K562 (cell line): ENCODE results near the gene RSAD1.

Source experiments
- CBX5 ChIP-seq: IDR thresholded peaks from 2 replicates; pipeline ENCODE4 v1.6.1; 2014; ENCODE audit warnings: low read depth, borderline replicate concordance
- HDAC2 ChIP-seq: fragments of 450-650 bp; IDR thresholded peaks from 2 replicates; pipeline ENCODE4 v1.6.1; 2016; ENCODE audit warnings: mild to moderate bottlenecking
- JUNB ChIP-seq: fragments of 450-650 bp; formaldehyde crosslinking; conservative IDR thresholded peaks from 2 replicates; pipeline ENCODE4 v1.4.0; 2020; ENCODE audit warnings: mild to moderate bottlenecking
- KAT8 ChIP-seq: fragments of 450-650 bp; IDR thresholded peaks from 2 replicates; pipeline ENCODE4 v1.6.1; 2016; ENCODE audit warnings: low read depth, mild to moderate bottlenecking
- NFATC3 ChIP-seq: fragments of 450-650 bp; IDR thresholded peaks from 2 replicates; pipeline ENCODE4 v1.6.1; 2017; ENCODE audit warnings: mild to moderate bottlenecking
- RFX5 ChIP-seq: IDR thresholded peaks from 2 replicates; pipeline ENCODE4 v1.6.1; 2011; ENCODE audit warnings: low read depth, mild to moderate bottlenecking, improper control_type of control experiment, low read length
- THRB ChIP-seq: fragments of 450-650 bp; formaldehyde crosslinking; conservative IDR thresholded peaks from 2 replicates; pipeline ENCODE4 v1.4.0; 2022; ENCODE audit warnings: mild to moderate bottlenecking, missing genetic modification characterization
- ZFX ChIP-seq: sonication (generic); formaldehyde crosslinking; IDR thresholded peaks from 2 replicates; pipeline ENCODE4 v1.8.0; 2022; ENCODE audit warnings: mild to moderate bottlenecking, missing genetic modification reagents, moderate library complexity
- TF ChIP-seq, protein P1 (sequence below), 3 experiments: IDR thresholded peaks in 2 of 3; conservative IDR thresholded peaks in 1 of 3; 2 replicates each; pipeline ENCODE4 v1.5.1; 2011 to 2012; ENCODE audit warnings: low read length in 3 of 3, mild to moderate bottlenecking in 3 of 3, control low read depth in 2 of 3, improper control_type of control experiment in 1 of 3, inconsistent platforms in 1 of 3, low read depth in 1 of 3, mixed read lengths in 1 of 3, moderate library complexity in 1 of 3; ENCODE audit not compliant: insufficient read depth in 2 of 3

DNA sequence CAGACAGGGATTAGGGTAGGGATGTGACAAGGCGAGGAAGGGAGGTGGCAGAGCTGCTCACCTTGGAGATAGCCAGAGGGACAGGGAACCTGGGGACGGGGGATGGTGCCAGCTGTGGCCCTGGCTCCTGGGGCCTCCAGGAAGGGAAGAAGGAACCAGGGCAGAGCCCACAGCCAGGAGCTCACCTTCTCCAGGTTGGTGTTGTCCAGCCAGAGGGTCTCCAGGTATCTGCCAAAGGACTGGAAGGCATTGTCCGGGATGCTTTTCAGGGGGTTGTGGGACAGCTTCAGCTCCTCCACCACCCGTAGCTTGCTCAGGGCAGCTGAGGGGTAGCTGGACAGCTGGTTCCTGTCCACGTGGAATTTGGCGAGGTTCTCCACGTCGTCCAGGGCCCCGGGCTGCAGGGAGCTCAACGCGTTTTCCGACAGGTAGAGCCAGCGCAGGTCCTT, 10.8 kb upstream of the RSAD1 start:
- no peak for TF ChIP-seq RFX5
- TF ChIP-seq NFATC3 = no peak
- TF ChIP-seq, protein P1, sequence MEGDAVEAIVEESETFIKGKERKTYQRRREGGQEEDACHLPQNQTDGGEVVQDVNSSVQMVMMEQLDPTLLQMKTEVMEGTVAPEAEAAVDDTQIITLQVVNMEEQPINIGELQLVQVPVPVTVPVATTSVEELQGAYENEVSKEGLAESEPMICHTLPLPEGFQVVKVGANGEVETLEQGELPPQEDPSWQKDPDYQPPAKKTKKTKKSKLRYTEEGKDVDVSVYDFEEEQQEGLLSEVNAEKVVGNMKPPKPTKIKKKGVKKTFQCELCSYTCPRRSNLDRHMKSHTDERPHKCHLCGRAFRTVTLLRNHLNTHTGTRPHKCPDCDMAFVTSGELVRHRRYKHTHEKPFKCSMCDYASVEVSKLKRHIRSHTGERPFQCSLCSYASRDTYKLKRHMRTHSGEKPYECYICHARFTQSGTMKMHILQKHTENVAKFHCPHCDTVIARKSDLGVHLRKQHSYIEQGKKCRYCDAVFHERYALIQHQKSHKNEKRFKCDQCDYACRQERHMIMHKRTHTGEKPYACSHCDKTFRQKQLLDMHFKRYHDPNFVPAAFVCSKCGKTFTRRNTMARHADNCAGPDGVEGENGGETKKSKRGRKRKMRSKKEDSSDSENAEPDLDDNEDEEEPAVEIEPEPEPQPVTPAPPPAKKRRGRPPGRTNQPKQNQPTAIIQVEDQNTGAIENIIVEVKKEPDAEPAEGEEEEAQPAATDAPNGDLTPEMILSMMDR (IDR thresholded peaks at IDR 0.05 in 2 of 3, conservative IDR thresholded peaks at IDR 0.05 in 1 of 3; ENCODE audit: insufficient read depth in 2 of 3, low read depth in 1 of 3, low read length in 3 of 3) = no peak
- TF ChIP-seq KAT8 = no peak
- TF ChIP-seq ZFX (CRISPR knock-in tag) = no peak
- TF ChIP-seq THRB (CRISPR knock-in tag) = no peak
- TF ChIP-seq HDAC2 = no peak
- TF ChIP-seq JUNB (CRISPR knock-in tag) = no peak
- TF ChIP-seq CBX5 = no peak
